Measurements from ENCODE around the gene APLP1. TPM values are rescaled to one million over a fixed set of nuclear protein-coding genes. Genes with fewer than 3 reads are reported as not detected.

APLP1 gene
- total and polyA plus RNA-seq, 2 donors (not counting 1 experiment from before 2014, with no cell fraction given): 0.99 to 4.1 TPM

DNA sequence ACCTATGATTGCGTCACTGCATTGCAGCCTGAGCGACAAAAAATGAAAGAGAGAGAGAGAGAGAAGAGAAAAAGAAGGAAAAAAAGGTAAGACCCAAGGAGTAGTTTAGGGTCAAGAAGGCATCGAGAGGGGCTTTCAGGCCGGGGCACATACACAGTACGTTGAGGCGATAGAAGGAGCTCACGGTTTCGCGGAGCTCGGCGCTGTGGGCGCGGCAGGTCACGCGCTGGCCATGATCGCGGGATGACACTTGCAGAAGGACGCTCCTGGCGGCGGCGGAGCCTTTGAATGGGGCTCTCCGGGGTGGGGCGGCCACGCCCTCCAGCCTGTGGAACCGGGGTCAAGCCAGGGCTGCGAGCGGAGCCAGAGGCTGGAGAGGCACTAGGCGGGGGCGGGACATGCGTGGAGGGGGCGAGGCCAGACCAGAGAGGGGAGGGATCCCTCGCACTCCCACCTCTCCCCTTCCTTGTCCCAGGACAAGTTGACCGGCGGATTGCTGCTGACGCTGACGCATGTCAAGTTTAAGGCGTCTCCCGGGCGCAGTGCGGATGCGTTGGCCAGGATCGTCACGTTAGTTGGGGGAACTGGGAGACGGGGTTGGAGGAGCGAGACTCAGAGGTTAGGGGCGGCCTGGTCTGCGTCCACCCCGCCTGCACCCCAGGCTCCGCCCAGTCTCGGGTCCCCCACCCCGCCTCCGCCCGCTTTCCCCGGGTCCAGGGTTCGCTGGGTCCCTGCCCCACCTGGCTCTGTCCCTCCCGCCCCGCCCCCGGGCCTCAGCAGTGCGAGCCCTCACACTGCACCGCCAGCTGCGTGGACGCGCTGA, 22.9 kb upstream of the APLP1 start:
- no peak for DNase-seq (ENCODE audit: low read depth in 2 of 2)
- H3K27me3 ChIP-seq (ENCODE audit: control insufficient read depth, insufficient read depth, low read length): peaks cover 33% of the 10 kb centered on the region
- H3K4me2 ChIP-seq (ENCODE audit: extremely low read depth, insufficient read depth, low read length): peak overlapping the region; percentile 1
- no peaks in the 10 kb centered on the region for H3K36me3 ChIP-seq (ENCODE audit: control insufficient read depth, insufficient read depth, low read length)
- no peak overlapping the region for H3K27ac ChIP-seq (ENCODE audit: insufficient read depth, low read length)
- no peaks in the 10 kb centered on the region for H3K4me1 ChIP-seq (ENCODE audit: control insufficient read depth, extremely low read depth, insufficient read depth, low read length)
- TF ChIP-seq EZH2 (IDR thresholded peaks at IDR 0.05; ENCODE audit: low read length, missing control alignments): peak; percentile 44
- TF ChIP-seq, protein P1, sequence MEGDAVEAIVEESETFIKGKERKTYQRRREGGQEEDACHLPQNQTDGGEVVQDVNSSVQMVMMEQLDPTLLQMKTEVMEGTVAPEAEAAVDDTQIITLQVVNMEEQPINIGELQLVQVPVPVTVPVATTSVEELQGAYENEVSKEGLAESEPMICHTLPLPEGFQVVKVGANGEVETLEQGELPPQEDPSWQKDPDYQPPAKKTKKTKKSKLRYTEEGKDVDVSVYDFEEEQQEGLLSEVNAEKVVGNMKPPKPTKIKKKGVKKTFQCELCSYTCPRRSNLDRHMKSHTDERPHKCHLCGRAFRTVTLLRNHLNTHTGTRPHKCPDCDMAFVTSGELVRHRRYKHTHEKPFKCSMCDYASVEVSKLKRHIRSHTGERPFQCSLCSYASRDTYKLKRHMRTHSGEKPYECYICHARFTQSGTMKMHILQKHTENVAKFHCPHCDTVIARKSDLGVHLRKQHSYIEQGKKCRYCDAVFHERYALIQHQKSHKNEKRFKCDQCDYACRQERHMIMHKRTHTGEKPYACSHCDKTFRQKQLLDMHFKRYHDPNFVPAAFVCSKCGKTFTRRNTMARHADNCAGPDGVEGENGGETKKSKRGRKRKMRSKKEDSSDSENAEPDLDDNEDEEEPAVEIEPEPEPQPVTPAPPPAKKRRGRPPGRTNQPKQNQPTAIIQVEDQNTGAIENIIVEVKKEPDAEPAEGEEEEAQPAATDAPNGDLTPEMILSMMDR (conservative IDR thresholded peaks at IDR 0.05 in 1 of 2, IDR thresholded peaks at IDR 0.05 in 1 of 2; ENCODE audit: low read depth in 1 of 2, low read length in 2 of 2): no peak
- no peaks in the 10 kb centered on the region for H3K9me3 ChIP-seq (ENCODE audit: control insufficient read depth, insufficient read depth, low read depth, low read length)
- H4K20me1 ChIP-seq (ENCODE audit: control insufficient read depth, extremely low read depth, insufficient read depth, low read length): no peaks in the 10 kb centered on the region
- H2AFZ ChIP-seq (ENCODE audit: low read length): no peak overlapping the region
- H3K9ac ChIP-seq (ENCODE audit: insufficient read depth, low read length): no peak overlapping the region
- no peaks in the 10 kb centered on the region for H3K79me2 ChIP-seq (ENCODE audit: control insufficient read depth, insufficient read depth, low read length)
- H3K4me3 ChIP-seq (replicated peaks in 1 of 4; ENCODE audit: control extremely low read depth in 1 of 4, insufficient read depth in 1 of 4, low read depth in 3 of 4, low read length in 4 of 4): no peak overlapping the region

DNA sequence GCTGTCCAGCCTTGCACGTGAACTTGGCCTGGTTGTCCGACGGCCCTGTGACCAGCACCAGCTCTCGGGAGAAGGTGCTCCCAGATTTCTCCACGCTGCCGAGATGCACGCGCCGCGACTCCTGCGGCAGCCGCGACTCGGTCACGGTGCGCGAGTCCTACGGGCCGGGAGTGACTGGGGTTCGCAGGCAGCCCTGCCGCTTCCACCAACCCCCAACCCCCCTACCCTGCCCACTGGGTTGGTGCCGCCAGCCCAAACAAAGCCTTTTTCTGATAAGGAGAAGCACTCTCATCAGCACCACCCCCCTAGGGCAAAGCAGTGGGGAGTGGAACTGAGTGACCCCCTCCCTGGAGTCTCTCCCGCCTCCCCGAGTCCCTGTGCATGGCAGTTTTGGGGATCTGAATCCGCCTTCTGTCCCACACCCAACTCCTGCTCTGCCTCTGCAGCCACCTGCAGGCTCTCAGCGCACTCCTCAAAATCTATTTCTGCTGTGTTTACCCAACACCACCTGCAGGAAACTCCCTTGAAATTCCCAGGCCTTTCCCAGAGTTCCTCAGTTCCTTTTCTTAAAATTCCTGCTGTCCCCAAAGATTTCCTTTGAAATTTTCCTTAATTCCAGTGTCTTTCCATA, 22.2 kb upstream of the APLP1 start:
- Histone ChIP-seq H3K27me3 (ENCODE audit: control insufficient read depth, insufficient read depth, low read length) (peaks cover 33% of the 10 kb centered on the region), H3K4me1 (ENCODE audit: control insufficient read depth, extremely low read depth, insufficient read depth, low read length) (no peaks in the 10 kb centered on the region), H3K79me2 (ENCODE audit: control insufficient read depth, insufficient read depth, low read length) (no peaks in the 10 kb centered on the region), H3K4me3 (replicated peaks in 1 of 4; ENCODE audit: control extremely low read depth in 1 of 4, insufficient read depth in 1 of 4, low read depth in 3 of 4, low read length in 4 of 4) (no peak overlapping the region), H3K27ac (ENCODE audit: insufficient read depth, low read length) (no peak overlapping the region), H3K9ac (ENCODE audit: insufficient read depth, low read length) (no peak overlapping the region), H3K36me3 (ENCODE audit: control insufficient read depth, insufficient read depth, low read length) (no peaks in the 10 kb centered on the region), H3K4me2 (ENCODE audit: extremely low read depth, insufficient read depth, low read length) (no peak overlapping the region), H3K9me3 (ENCODE audit: control insufficient read depth, insufficient read depth, low read depth, low read length) (no peaks in the 10 kb centered on the region), H2AFZ (ENCODE audit: low read length) (no peak overlapping the region), H4K20me1 (ENCODE audit: control insufficient read depth, extremely low read depth, insufficient read depth, low read length) (no peaks in the 10 kb centered on the region)
- no peak for DNase-seq (ENCODE audit: low read depth in 2 of 2)
- peak; percentile 83 for TF ChIP-seq EZH2 (IDR thresholded peaks at IDR 0.05; ENCODE audit: low read length, missing control alignments)
- TF ChIP-seq, protein P1 (conservative IDR thresholded peaks at IDR 0.05 in 1 of 2, IDR thresholded peaks at IDR 0.05 in 1 of 2; ENCODE audit: low read depth in 1 of 2, low read length in 2 of 2): no peak

DNA sequence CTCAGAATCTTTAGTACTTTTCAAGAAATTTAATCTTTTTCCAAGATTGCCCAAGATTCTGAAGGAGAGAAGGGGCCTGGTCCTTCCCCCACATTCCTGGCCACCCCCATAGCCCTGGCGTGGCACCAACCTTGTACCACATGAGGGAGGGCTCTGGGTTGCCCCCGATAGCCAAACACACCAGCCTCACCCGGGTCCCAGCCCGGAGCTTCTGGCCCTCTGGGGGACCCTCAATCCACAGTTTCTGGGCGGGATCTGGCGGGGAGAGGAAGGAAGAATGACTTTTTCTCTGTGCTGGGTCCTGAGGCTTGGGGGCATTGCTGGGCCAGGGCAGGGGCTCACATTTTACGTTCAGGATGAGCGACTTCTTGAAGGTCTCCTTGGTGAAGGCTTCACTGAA, 20.5 kb upstream of the APLP1 start:
- TF ChIP-seq, protein P1 (conservative IDR thresholded peaks at IDR 0.05 in 1 of 2, IDR thresholded peaks at IDR 0.05 in 1 of 2; ENCODE audit: low read depth in 1 of 2, low read length in 2 of 2): no peak
- TF ChIP-seq EZH2 (IDR thresholded peaks at IDR 0.05; ENCODE audit: low read length, missing control alignments): no peak
- Histone ChIP-seq H2AFZ (ENCODE audit: low read length) (no peak overlapping the region), H3K9ac (ENCODE audit: insufficient read depth, low read length) (no peak overlapping the region), H4K20me1 (ENCODE audit: control insufficient read depth, extremely low read depth, insufficient read depth, low read length) (no peaks in the 10 kb centered on the region), H3K4me2 (ENCODE audit: extremely low read depth, insufficient read depth, low read length) (no peak overlapping the region), H3K36me3 (ENCODE audit: control insufficient read depth, insufficient read depth, low read length) (no peaks in the 10 kb centered on the region), H3K4me3 (replicated peaks in 1 of 4; ENCODE audit: control extremely low read depth in 1 of 4, insufficient read depth in 1 of 4, low read depth in 3 of 4, low read length in 4 of 4) (no peak overlapping the region), H3K27ac (ENCODE audit: insufficient read depth, low read length) (no peak overlapping the region), H3K27me3 (ENCODE audit: control insufficient read depth, insufficient read depth, low read length) (peaks cover 33% of the 10 kb centered on the region), H3K4me1 (ENCODE audit: control insufficient read depth, extremely low read depth, insufficient read depth, low read length) (no peaks in the 10 kb centered on the region), H3K79me2 (ENCODE audit: control insufficient read depth, insufficient read depth, low read length) (no peaks in the 10 kb centered on the region), H3K9me3 (ENCODE audit: control insufficient read depth, insufficient read depth, low read depth, low read length) (no peaks in the 10 kb centered on the region)
- no peak for DNase-seq (ENCODE audit: low read depth in 2 of 2)

Data from fibroblast of lung (primary cell).